ENCODE results near the gene SMYD3.

DNA sequence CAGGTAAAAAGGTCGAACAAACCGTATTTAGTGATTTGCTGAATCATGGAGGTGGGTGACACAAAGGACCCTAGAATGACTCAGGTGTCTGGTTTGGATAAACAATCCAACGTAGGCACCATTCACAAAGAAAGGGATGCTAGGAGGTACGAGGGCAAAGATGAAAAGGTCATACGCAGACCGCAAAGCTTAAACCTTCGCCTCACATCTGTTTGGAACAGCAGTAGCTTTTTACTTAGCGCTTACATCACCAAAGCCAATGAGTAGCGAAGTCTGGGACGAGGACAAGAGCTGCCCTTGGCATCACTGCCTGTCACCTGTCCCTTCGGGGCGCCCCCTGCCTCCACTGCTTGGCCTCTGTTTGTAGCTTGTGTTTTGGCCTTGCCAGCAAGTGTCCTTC lies 350.2 kb downstream of the SMYD3 start:
- TF ChIP-seq, protein P1, sequence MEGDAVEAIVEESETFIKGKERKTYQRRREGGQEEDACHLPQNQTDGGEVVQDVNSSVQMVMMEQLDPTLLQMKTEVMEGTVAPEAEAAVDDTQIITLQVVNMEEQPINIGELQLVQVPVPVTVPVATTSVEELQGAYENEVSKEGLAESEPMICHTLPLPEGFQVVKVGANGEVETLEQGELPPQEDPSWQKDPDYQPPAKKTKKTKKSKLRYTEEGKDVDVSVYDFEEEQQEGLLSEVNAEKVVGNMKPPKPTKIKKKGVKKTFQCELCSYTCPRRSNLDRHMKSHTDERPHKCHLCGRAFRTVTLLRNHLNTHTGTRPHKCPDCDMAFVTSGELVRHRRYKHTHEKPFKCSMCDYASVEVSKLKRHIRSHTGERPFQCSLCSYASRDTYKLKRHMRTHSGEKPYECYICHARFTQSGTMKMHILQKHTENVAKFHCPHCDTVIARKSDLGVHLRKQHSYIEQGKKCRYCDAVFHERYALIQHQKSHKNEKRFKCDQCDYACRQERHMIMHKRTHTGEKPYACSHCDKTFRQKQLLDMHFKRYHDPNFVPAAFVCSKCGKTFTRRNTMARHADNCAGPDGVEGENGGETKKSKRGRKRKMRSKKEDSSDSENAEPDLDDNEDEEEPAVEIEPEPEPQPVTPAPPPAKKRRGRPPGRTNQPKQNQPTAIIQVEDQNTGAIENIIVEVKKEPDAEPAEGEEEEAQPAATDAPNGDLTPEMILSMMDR (IDR thresholded peaks at IDR 0.05; ENCODE audit: poor library complexity), result no peak
- no peak for TF ChIP-seq EZH2 (IDR thresholded peaks at IDR 0.05; ENCODE audit: borderline replicate concordance)

All from hepatocyte (in vitro differentiated cells).